HL-60/S4 treated with retinoic acid at 250 ng/mL for 4 days and 3 days (cell line): ENCODE data around the gene EPHA1.

Experiments
- in situ Hi-C: fragments of 300-500 bp; cut with MboI; formaldehyde crosslinking; loops from 2 replicates; pipeline ENCODE4 v1.7.0; 2022; ENCODE audit warnings: low sequenced_read_pairs

Gene EPHA1

GRCh38 chr7:143375298-143376034 is 33.2 kb downstream of the EPHA1 start:
- in situ Hi-C loops, result no loop called here

- in situ Hi-C loops, result no loop called here
These were observed 34.1 kb downstream of the EPHA1 start for GRCh38 chr7:143374561-143374960.

- in situ Hi-C loops, result no loop called here
These were observed 35.3 kb downstream of the EPHA1 start for GRCh38 chr7:143373255-143373794.

GRCh38 chr7:143372070-143372469 is 36.6 kb downstream of the EPHA1 start:
- in situ Hi-C loops, result no loop called here

DNA sequence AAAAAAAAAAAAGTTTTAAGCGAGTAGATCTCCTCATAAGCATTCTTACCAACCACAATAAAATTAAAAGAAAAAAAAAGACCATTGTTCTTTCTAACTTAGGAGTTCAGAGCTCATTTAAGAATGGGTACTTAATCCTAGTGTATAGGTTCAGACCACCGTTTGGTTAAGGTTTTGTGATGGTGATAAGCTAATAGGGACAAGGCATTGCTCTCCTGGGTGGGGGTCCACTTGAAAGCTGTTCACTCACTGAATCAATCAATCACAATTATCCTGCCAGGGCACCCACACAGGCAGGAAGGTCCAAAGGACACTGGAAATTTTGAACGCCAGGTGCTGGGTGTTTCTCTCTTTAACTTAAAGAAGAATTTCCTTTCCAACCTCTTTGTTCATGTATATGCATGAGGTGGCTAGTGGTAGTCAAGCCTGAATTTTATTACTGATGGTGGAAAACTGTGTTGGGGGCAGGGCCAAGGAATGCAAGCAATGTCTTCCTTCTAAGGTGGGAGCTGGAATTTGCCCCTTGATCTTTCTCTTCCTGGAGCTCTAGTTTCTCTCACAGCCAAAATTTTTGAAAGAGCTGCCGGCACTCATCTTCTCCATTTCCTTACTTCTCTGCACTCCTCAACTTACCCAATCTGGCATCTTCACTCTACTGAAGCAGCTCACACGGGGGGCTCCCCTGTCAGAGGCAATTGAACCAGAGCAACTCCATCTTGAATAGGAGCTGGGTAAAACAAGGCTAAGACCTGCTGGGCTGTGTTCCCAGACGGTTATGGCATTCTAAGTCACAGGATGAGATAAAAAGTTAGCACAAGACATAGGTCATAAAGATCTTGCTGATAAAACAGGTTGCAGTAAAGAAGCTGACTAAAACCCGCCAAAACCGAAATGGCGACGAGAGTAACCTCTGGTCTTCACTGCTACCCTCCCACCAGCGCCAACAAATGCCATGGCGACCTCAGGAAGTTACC is 38.7 kb downstream of the EPHA1 start:
- in situ Hi-C loops, result no loop called here

DNA sequence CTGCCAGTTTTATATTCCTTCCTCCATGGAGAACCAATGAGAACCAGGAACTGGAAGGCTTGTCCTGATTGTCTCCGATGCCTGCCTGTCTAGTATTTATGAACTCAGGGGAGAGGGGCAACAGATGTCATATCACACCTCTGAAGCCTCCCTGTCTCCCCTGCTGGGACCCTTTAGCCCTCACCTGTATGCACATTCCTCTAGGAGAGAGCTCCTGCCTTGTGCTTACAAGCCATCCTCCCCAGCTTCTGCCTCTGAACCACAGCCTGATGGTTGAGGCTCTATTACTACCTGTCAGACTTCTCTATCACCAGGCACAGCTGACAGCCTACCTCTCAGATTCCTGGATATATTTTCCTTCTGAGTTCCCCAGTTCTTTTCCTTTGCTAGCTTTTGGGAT is 40.3 kb downstream of the EPHA1 start:
- in situ Hi-C loops, result no loop called here

- in situ Hi-C loops, result no loop called here
These were observed 40.7 kb downstream of the EPHA1 start for GRCh38 chr7:143367972-143368371.

GRCh38 chr7:143363016-143363937 is 45.4 kb downstream of the EPHA1 start:
- in situ Hi-C loops, result no loop called here

DNA sequence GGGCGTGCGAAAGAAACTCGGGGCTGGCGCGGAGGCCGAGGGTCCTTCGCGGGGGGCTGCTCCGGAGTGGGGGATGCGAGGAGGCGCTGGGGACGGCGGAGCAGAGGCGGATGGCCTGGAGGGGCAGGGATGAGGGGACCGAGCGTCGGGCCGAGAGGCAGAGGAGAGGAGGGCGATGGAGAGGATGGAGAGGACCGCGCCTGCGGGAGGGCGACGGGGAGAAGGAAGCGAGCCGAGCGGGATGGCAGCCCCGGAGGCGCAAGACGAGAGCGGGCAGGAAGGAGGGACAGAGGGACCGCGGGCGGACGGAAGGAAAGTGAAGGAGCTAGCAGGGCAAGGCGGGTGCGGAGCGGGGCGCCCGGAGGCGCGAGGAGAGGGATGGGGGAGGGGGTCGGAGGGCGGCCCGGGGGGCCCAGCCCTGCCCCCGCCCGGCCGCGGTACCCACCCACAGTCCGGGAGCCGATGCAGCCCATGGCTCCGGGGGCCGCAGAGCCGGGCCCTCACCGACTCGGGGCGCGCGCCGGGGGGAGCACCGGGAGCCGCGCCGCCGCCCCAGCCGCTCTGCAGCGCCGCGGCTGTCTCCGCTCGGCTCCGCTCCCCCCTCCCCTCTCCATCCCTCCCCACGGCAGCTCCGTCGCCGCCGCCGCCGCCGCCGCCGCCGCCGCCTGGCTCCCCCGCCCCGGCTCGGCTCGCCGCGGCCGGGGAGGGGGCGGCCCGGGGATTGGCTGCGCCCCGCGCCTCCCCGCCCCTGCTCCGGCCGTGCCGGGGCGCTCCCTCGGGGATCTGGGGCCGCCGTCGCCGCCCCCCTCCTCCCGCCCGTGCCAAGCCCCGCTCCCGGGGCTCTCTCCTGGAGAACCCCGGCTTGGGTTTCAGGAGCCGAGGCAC is 46.3 kb downstream of the EPHA1 start, which contains the start of gene FAM131B:
Gene FAM131B, minus strand, starts transcription at position 583 of the 885 bp plus-strand sequence. Its CDS starts 110 bp downstream, at position 473.
- in situ Hi-C loops, result no loop called here

GRCh38 chr7:143361552-143362130 is 47.0 kb downstream of the EPHA1 start:
- in situ Hi-C loops, result no loop called here

DNA sequence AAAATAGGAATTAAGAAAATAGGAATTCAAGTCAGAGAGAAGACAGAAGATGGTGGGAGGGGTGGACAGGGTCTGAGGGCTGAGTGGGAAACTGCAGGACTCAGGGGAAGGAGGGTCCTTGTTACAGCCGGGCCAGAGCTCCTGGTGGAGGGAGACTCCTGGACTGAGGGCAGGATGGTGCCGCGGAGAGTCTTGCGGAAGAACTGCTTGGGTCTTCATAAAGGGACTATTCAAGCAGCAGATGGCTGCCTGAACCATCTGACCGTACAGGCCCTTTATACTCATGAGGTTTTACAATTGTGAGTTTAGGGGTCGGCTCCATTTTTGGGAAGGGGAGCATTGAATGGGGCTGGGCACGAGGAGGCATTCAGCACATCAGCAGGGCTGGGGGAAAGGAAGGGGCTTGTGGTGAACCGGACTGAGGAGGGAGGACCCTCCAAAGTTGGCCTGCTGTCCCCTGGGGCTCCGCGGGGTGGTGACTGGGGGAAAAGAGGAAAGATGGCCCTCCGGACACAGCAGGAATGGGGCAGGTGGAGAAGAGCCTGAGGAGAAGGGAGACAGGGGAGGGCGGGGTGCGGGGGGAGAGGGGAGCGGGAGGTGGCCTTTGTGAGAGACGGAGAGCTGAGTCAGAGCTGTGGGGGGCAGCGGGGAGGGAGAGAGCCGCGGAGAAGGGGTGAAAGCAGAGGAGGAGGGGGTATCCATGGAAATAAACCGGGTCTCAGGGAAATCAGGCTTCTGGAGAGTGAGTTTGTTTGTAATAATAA is 47.7 kb downstream of the EPHA1 start:
- in situ Hi-C loops, result no loop called here

DNA sequence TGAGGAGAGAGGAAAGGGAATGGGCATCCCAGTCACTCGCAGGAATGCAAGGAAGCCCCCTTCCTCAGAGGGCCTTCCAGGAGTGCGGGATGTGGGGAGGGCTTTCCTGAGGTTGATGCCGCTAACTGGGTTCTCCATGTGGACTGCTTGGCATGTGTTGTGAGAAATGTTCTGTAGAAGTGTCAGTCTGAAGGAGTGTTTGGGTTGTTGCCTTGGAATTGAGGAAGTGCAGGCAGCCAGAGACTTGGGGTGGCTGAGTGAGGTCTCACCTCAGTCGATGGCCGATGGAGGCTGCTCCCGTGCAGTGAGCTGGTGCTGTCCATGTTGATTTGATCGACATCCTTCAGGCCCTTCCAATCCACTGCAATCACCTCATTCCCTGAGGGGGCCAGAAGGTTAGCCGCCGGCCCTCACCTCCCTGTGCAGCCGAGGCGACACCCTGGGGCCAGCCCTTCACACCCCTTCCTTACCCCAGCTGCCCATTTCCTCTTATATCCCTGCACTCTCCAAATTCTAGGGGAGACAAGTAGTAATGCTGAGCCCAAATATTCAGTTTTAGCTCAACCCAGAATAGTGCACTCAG is 48.8 kb downstream of the EPHA1 start:
- in situ Hi-C loops, result no loop called here

DNA sequence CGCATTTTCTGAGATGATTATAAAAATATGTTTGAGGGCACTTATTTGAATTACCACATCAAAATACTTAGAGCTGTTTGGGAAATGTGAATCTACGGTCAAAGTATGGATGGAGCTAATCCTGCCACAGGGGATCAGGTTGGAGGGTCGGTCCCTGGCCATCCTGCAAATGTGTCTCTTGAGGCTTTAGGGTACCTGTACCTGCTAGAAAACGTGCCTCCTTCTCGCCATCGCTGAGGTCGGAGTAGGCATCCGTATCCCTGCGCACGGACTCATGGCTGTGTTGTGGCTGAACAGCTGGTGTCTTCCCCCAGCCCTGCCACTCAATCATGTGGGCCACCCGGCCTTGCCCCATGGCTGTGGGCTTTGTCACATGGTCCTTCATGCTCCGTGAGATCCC is 50.0 kb downstream of the EPHA1 start:
- in situ Hi-C loops, result no loop called here

- in situ Hi-C loops, result no loop called here
These were observed 52.1 kb downstream of the EPHA1 start for GRCh38 chr7:143356414-143357050.

DNA sequence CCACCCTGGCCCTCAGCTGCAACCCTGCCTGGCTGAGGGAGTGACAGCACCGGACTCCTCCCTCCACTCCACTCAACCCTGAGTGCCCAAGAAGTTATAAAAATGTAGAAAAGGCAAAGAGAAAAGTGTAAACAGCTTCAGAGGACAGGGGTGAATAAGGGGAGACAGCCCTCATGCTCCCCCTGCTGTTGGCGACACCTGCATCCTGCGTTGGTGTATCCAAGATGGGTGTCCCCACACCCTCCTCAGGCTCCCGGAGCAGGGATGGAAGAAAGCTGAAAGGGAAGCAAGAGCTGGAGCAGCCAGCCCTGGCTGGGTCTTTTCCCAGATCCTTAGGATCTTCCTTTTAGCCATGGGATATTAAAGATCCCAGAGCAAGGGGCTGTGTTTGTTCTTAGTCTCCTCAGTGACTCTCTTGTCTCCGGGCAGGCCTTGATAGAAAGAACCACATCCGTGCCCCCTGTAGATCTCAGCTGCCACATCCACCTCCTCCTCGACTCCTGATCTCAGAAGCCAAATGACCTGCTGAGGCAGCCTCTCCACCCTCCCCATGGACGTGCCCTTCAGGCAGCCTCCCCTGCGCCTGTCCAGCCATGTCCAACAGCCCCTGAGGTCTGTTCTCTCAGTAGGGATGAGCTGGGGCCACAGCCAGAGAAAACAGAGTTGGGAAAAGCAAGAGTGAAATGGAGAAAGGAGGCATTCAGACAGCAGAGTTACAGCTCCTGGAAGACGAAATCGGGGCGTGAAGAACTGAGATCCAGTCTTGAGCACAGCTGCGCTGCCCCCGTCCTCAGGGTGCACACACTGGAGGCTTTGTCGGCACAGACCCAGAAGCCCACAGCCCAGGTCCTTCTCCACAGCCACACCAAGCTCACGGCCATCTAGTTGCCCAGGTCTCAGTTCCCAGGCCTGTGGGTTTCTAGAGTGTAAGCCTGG is 52.9 kb downstream of the EPHA1 start:
- in situ Hi-C loops, result no loop called here

- in situ Hi-C loops, result no loop called here
These were observed 53.7 kb downstream of the EPHA1 start for GRCh38 chr7:143354965-143355364.
